ENCODE data around the gene DRC7.

DRC7 gene, protein sequence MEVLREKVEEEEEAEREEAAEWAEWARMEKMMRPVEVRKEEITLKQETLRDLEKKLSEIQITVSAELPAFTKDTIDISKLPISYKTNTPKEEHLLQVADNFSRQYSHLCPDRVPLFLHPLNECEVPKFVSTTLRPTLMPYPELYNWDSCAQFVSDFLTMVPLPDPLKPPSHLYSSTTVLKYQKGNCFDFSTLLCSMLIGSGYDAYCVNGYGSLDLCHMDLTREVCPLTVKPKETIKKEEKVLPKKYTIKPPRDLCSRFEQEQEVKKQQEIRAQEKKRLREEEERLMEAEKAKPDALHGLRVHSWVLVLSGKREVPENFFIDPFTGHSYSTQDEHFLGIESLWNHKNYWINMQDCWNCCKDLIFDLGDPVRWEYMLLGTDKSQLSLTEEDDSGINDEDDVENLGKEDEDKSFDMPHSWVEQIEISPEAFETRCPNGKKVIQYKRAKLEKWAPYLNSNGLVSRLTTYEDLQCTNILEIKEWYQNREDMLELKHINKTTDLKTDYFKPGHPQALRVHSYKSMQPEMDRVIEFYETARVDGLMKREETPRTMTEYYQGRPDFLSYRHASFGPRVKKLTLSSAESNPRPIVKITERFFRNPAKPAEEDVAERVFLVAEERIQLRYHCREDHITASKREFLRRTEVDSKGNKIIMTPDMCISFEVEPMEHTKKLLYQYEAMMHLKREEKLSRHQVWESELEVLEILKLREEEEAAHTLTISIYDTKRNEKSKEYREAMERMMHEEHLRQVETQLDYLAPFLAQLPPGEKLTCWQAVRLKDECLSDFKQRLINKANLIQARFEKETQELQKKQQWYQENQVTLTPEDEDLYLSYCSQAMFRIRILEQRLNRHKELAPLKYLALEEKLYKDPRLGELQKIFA

DNA sequence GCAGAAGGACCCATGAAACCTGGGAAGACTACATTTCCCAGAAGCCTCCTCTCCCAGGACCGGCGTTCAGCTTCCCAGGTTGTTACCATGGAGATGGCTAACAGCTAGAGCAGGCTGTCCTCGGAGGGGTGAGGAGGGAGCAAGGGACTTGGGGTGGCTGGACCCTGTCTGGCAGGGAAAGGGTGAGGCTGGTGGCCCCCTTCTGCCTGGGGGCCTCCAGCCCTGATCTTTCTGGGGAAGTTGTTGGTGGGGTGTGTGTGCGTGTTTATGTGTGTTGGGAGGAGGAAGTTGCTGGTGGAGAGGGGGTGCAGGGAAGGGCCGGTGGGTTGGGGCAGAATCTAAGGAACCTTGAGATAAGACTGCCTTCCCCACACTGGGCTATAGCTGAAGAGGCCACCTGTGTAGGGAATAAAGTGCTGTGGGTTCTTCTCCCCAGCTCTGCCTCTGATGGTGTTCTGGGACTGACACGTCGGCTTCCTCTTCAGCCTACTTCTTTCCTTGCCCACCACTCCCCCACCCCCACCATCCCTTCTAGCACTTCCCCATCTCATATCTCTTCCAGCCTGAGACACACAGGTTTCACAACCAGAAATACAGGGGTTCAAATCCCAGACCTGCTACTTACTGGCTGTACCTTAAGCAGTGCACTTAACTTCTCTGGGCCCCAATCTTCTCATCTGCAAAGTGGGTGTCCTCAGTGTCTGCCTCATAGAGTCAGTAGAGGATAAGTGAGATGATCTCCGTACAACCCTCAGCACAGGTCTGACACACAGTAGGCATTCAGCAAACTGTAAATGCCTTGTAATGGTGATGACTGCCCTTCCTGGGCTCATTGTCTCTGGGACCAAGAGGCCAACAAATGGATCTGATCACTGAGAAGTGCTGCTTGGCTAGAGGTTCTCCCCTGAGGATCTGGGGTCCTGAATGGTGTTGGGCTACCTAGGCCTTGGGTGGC, at the start of gene DRC7:
Gene DRC7 (plus strand): TSS at position 82 of the 955 bp plus-strand sequence. CDS start 3,144 bp downstream, outside the sequence.
- DNase-seq, result peak; percentile 40

DNA sequence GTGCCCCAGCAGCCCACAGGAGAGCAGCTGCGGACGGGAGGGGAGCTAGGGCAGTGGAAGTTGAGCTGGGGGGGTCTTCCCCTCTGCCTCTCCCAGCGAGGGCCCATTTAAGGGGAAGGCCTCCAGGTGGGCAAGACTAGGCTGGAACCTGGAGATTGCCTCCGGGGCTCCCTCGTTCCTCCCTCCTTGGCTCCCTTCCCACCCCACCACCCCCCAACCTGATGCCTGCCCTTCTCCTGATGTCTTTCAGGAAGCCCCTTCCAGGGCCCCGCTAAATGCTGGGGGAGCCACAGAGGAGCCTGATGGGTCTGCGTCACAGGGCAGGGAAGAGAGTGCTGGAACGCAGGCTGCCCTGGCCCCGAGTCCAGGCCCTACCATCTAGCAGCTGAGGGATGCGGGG, 49.4 kb upstream of the DRC7 start:
- no peak for DNase-seq

DNA sequence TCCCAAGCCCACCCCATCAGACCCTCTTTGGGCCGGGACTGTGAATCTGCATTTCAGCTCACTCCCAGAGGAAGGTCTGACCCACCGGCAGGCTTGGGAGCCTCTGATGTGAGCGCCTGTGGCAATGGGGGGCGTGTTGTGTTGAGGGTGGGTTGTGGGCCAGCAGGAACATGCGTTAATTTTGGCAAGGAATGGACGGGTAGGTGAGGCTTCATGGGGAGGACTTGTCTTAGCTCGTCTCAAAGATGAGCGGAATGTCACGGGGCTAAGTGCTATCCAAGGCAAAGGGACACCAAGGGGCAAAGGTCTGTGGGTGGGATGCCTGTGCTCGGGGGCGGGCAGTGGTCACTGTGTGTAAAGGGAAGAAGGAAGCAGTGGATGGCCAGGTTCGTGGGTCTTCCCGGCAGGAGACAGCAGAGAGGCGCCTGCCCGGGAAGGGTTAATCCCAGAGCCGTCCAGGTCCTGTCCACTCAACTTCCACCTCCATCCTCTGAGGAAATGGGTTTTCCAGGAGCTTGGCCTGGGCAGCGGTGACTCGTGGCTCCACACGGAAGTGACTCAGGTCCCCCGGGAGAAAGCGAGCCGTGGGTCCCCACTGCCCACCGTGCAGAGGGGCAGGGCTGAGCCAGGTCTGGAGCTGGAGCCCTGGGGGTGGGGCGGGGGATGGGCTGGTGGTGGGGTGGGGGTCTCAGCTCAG, 48.8 kb upstream of the DRC7 start:
- DNase-seq, result no peak

DNA sequence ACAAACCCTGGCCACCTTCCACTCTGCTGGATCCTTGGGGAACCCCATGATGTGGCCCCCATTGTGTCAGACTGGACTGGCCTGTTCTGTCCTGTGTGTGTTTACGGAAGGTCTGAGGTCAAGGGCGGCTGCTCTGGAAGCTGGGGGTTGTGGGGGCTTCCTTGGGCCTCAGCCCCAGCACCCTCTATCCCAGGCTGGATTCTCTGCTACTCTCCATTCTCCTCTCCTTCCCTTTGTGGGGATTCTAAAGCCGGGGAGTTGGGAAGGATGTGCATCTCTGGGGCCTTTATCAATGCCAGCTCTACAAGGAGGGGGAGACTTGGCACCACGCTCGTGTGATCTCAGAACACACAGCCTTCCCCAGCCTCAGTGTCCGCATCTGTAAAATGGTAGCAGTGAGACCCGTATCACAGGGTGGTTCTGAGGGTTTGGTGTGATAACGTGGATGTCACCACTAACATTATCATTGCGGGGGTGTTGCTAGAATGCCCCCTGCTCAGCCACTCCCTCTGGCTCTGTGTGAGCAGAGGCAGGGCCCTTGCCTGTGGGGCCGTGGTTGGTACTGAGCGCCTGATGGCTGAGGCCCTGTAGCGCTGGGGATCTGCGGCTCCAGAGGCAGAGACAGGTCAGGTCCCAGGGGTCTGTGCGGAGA, 48.1 kb upstream of the DRC7 start:
- DNase-seq, result no peak

DNA sequence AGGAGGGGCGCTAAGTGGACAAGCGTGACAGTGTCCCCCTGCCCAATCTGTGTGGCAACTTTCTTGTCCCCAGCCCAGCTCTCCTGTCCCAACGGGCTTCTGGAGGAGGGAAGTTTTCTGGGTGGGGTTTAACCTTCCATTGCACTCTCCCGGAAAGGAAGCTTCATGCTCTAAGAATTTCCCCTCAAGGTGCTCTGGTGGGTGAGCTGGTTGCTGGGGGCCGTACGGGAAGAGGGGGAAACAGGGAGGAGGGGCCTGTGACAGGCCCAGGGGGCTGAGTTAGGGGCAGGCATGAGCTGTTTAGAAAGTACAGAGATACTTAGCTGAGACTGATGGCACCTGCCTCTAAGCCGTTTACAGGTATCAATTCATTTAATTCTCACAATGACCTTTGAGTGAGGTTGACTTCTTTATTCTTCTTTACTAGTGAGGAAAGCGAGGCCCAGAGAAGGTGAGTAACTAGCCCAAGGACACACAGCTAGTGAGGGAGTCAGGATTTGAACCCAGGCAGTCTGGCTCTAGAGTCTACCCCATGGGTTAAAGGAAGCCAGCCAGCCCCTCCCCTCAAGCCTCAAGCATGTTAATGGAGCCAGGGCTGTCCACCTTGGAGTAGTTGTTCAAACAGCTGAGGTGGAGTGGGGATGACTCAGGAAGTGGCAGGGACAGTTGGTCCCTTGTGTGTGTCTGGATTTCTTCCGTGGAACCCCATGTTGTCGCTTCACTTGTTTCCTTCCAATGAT, 47.3 kb upstream of the DRC7 start:
- no peak for DNase-seq

DNA sequence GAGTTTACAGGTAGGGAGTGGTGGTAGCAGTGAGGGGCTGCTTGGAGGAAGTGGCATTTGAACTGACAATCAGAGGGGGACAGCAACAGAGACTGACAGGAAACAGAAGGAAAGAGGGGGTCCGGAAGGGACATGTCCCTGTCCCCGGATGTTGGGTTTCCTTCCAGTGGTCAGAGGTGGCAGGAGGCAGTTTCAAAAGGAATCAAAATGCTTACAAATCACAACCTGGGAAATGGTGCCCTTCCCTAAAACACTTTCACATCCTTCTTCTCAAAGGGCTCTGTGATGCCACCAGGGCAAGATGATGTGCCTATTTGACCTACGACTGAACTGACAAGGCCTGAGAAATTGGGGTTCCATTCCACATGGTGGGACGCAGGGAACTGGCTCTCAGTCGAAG, 46.5 kb upstream of the DRC7 start:
- DNase-seq, result no peak

DNA sequence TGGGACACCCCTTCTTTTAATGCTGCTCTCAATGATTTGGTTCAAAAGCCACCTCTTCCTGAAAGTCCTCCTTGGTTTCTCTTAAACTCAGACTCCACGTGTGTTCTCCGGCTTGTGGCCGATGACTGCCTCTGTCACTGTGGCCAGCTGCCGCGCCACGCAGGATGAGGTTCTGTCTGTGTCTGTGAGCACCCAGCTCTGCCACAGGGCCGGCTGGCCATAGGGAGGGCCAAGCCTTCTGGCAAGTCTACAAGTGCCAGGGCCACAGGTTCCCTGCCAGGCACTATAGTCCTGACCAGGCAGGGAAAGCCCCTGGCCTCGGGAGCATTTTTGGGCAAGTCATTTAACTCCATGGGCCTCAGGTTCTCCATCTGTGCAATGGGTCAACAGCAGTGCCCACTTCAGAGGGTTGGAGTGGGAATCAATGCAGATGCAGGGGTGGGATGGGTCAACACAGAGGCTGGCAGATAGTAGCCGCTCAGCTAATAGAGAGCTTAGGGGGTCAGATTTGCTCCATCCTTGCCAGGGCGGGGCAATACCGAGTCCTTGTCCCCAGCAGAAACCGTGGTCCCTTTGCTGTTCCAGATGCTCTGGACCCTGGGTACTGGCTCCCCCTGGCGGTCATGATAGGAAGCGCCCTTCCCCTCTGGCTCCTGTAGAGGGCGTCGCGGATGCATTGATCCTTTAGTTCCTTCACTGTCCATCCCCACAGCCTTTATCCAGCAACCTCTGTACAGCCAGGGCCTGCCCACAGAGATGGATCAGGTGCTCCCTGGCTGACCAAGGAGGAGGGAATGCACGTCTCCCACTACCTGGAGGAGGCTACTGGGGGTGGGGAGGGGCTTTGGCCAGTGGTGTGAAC, 45.8 kb upstream of the DRC7 start:
- no peak for DNase-seq

DNA sequence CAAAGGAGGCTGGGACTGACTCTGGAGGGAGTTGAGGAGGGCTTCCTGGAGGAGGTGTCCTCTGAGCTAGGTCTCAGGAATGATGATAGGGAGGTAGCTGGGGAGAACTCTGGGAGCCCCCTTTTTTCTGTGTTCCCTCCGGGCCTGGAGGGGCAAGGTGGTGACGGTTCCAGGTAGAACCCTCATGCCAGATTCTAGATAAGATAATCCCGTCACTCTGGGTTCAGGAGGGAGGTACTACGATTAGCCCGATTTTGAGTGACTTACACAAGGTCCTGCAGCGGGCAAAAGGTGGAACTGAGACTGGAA, 45.2 kb upstream of the DRC7 start:
- no peak for DNase-seq

DNA sequence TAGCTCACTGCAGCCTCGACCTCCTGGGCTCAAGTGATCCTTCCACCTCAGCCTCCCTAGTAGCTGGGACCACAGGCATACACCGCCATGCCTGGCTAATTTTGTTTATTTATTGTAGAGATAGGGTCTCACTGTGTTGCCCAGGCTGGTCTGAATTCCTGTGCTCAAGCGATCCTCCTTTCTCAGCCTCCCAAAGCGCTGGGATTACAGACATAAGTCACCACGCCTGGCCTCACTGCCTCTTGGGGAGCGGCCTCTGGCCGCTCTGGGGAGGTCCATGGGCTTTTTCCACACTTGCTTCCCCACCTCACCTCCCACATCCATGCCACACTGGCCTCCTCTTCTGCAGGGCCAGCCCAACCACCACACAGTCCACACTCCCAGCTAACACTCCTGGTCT, 44.8 kb upstream of the DRC7 start:
- no peak for DNase-seq

DNA sequence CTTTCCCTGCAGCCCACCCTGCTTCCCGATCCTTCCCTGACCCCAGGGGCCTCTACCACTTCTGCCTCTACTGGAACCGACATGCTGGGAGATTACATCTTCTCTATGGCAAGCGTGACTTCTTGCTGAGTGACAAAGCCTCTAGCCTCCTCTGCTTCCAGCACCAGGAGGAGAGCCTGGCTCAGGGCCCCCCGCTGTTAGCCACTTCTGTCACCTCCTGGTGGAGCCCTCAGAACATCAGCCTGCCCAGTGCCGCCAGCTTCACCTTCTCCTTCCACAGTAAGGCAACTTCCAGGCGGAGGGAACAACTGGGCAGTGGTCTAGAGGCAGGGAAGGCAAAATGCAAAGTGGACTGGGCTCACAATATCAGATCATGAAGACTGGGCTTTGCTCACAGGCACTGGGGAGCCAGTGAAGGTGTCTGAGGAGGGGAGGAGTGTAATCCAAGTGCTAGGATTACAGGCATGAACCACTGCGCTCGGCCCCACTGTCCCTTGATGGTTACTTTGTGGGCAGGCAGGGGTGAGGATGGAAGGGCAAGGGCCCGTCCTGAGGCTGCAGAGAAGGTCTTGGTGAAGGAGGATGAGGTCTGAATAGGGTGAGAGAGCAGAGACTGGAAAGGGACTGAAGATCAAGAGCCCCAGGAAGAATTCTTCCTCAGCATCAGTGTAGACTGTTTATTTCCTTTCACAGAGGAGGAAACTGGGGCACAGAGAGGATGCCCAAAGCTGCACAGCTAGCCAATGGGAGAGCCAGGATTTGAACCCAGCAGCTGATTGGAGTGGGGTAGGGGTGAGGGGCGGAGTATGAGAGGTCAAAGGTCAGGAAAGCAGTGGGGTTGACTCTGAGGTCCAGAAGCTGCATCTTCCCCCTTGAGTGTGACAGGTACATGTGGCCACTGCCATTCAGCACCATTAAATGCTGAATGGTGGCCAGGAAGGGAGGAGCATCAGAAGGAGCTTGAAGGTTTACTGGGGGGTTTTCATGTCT, 43.0 kb upstream of the DRC7 start:
- DNase-seq, result no peak

DNA sequence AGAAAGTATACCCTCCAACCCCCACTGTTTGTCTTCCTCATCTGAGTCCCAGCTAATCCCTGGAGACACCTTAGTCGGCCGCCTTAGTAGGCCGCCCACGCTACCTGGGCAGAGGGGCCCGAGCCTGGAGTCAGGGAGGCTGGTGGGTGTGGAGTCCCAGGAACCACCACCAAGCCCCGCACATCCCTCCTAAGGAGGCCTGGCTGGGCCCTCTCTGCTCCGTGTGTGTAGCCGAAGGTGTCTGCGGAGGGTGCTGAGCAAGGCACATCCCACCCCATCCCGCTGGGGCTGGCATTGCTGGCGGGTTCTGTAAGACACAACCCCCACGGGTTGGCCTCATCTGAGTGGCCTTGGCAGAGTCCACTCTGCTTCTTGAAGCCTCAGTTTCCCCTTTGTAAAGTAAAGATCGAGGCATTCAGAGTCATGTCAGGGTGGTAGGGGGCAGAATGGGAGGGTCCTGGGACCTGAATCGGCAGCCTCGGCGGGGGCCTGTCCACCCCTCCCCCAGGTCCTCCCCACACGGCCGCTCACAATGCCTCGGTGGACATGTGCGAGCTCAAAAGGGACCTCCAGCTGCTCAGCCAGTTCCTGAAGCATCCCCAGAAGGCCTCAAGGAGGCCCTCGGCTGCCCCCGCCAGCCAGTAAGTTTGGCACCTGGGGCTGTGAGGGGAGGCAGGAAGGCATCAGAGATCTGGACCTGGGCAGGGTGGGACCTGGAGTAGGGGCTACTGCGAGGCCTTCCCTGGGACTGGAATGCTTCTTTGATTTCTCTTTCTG, 41.7 kb upstream of the DRC7 start:
- no peak for DNase-seq

DNA sequence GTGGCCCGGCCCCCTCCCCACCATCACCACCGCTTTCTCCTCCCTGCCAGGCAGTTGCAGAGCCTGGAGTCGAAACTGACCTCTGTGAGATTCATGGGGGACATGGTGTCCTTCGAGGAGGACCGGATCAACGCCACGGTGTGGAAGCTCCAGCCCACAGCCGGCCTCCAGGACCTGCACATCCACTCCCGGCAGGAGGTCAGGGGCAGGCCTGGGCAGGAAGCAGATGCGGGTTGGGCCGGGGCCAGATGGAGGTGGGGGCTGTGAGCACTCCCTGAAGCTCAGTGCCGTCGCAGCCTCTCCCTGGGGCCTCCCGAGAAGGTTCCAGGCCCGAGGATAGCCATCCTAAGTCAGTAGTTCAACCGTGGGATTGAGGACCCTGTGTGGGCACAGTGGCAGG, 40.7 kb upstream of the DRC7 start:
- no peak for DNase-seq

DNA sequence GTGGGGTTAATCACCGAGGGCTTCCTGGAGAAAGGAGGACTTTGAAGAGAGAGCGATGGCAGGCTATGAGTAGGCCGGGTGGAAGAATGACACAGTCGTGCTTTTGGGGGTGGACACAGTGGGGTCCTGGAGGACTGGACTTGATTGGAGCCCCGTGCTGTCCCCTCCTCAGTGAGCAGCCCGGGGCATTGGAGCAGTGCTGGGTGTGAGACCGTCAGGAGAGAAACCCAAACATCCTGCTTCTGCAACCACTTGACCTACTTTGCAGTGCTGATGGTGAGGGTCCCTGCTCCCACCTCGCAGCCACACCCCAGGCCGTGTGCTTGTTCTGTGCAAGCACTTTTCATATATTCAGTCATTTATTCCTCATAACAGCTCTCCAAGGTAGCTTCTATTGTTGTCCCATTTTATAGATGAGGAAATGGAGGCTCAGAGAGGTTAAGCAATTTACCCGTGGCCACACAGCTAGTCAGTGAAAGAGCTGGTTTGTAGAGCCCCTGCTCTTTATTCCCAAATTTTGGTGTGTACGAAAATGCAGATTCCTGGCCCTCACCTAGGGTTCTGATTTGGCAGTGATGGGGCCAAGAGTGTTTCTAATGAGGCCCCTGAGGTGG, 38.2 kb upstream of the DRC7 start:
- DNase-seq, result no peak

DNA sequence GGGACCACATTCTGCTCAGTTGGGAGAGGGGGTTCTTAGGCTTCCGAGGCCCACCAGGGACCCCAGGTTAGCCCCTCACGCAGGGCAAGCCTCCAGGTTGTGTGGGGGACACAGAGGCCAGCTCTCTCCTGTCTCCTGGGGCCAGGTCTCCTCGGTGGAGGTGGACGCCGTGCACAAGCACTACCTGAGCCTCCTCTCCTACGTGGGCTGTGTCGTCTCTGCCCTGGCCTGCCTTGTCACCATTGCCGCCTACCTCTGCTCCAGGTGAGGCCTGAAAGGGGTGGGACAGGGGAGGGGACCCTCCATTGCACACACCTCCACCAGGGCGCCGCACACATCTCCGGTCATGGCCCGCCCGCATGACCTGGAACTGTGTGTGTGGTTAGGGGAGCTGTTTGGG, 37.4 kb upstream of the DRC7 start:
- no peak for DNase-seq

DNA sequence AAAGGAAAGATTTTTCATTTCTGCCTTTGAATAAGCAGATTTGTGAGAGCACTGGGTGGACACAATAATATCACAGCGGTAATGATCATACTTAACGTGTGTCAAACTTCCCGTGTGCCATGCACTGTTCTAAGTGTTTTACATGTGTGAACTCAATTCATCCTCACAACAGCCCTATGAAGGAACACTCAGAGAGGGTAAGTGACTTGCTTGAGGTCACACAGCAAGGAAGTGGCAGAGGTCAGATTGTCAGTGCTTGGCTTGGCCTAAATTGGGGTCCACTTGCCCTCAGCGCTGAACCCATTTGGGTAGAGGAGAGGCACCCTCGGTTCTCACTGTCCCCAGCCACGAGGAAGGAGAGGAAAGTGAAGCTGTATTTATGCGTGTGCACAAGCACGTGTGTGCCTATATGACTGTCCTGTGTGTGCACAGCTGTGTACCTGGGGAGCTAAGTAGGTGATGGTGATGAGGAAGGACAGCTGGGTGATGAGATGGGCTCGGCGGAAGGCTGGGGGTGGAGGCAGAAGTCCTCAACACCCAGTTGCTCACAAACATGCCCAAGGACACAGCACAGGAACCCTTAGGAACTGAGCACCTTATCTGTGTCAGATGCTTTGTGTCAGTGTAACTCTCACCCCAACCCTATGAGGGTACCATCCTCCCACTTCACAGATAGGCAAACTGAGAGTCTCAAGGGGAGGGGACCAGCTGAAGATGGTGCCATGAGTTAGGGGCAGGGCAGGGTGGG, 36.3 kb upstream of the DRC7 start:
- DNase-seq, result no peak

DNA sequence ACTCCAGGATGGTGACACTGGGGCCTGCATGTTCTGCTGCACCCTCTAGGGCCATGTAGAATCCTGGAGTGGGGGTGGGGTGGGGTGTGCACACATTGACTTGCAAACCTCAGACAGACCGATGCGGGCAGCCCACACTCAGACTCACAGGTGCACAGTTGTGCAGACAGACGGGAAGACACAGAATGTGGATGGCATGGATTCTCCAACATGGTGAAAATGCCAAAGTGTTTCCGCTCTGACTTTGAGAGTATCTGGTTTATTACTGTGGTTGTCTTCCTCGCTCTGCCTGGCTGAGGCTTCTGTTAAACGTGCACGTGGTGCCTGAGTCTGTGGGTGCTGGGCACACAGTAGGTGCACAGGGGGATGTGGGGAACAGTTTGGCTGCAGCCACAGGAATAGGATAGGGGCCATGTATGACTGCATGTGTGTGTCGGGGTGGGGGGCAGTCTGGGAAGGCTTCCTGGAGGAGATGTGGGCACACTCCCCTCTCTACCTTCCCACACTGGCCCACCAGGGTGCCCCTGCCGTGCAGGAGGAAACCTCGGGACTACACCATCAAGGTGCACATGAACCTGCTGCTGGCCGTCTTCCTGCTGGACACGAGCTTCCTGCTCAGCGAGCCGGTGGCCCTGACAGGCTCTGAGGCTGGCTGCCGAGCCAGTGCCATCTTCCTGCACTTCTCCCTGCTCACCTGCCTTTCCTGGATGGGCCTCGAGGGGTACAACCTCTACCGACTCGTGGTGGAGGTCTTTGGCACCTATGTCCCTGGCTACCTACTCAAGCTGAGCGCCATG, 35.5 kb upstream of the DRC7 start:
- no peak for DNase-seq

Measured in SIG-M5 (cell line).